ENCODE data around the gene PXN.
"Not testable (repeated sequence)": the region's sequence is repeated elsewhere in the genome, so short reads cannot be mapped to it uniquely, and the experiment has no call there.

Gene PXN

DNA sequence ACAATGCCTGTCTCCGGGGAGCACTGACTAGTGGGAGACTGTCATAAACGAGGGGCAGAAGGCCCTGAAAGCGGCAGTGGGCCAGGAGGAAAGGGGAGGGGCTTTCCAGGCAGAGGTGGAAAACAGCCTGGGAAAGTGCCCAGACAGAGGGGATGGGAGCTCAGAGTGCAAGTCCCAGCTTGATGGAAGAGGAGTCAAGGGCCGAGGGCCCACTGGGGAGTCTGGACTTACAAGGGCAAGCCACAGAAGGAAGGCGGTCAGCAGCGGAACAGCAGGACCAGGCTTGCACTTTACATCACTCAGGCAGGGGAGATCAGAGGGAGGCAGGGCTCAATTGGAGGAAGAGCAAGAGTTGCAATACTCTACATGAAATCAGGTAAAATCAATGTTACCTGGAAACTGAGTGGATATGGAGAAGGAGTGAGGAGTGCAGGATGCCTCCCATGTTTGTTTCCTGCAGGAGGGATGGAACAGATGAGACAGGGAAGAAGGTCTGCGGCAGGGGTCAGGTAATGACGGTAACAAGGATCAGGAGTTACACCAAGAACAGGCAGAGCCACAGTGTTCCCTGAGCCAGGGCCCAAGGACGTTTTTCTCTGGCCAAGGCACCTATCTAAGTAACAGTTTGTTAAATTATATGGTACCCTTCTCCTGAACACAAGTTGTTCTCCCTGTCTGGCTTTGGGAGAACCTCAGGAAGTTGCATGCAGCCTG is 23.8 kb downstream of the PXN start:
- no peak for DNase-seq (ENCODE audit: low read depth)

- no peak for DNase-seq (ENCODE audit: low read depth)
Measured at GRCh38 chr12:120240495-120240833, 25.1 kb downstream of the PXN start.

DNA sequence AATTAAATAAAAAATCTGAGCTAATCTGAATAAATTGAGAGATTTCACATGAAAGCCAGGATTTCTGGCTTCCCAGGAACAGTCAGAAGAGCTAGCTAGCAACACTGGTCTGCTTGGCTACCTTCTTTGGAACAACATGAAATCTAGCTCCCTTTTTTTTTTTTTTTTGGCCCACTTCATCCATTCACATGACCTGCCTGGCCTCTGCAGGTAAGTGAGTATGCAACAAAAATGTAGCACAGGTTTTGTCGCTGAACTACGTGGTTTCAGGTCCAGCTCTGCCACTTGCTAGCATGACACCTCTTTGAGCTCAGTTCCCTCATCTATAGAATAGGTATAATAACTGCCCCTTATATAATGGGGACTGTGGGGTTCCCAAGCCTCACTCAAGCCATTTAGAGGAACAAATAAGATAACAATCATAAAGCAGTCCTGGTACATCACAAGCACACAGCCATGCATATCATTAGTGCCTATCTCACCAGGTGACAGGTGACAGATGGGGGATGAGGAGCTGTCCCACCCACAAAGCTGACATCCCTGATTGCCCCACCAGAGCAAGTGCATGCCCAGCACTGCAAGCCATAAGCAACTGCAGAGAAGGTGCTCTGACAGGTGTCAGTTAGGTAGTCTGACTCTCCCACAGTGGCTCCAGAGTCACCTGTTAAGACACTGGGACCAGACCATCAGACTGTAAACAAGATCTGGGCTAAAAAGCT is 25.6 kb downstream of the PXN start:
- no peak for DNase-seq (ENCODE audit: low read depth)

DNA sequence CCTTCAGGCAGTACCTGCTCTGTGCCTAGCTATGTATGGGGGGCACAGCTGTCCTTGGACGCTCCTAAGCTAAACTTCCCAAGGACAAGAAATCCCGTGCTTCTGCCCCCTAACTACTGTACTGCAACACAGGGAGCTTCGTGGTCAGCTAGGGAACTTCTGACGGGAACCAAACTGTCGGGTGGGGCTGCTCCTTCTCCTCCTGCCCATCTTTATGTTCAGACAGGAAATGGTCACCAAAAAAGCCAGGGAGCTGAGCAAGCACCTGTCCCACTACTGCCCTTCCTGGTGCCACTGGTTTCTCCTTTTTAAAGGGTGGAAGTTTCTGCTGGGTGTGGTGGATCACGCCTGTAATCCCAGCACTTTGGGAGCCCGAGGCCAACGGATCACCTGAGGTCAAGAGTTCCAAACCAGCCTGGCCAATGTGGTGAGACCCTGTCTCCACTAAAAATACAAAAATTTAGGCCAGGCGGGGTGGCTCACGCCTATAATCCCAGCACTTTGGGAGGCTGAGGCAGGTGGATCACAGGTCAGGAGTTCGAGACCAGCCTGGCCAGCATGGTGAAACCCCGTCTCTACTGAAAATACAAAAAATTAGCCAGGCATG is 26.6 kb downstream of the PXN start:
- no peak for DNase-seq (ENCODE audit: low read depth)

- no peak for DNase-seq (ENCODE audit: low read depth)
Measured at GRCh38 chr12:120238217-120238616, 27.3 kb downstream of the PXN start.

DNA sequence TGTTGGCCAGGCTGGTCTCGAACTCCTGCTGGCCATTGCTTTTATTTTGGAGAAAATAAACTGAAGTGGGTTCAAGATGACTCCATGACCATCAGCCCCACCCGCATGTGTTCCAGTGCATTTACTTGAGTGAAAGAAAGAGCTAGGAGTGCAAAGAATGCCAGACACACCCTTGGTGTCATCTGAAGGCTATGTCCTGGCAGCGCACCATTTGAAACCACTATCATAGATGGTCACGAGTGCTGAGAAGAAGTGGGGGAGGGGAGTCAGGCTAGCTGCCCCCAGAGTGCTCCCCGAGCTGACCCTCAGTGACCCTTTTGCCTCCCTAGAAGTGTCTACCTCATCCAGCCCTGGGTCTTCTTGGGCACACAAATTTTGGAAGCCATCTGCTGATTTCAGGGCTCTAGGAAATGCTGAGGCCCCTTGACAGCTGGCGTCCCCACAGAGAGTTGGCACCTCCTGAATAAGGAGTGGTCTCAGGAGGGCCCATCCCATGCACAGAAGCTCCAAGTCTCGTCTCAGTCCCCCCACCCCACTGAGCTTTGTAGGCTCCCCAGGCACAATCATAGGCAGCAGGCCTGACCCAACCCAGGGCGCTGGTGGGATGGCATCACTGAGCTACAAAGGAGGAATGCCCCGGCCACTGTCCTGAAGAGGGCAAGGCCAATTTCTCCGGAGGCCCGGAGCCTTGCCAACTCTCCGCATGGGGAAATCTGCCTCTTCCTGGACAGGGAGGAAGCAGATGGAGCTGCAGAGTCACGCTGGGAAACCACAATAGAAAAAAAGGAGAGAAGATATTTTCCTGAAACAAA is 28.0 kb downstream of the PXN start:
- DNase-seq (ENCODE audit: low read depth) = no peak

DNA sequence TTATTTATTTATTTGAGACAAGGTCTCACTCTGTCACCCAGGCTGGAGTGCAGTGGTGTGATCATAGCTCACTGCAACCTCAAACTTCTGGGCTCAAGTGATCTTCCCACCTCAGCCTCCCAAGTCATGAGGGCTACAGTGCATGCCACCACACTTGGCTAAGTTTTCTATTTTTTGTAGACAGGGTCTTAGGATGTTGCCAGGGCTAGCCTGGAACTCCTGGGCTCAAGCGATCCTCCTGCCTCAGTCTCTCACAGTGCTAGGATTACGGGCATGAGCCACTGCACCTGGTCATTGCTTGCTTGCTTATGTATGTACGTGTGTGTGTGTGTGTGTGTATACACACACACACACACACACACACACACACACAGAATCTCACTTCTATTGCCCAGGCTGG is 28.7 kb downstream of the PXN start:
- DNase-seq (ENCODE audit: low read depth) = not testable (repeated sequence)

- no peak for DNase-seq (ENCODE audit: low read depth)
Measured at GRCh38 chr12:120235369-120236323, 29.9 kb downstream of the PXN start.

- no peak for DNase-seq (ENCODE audit: low read depth)
Measured at GRCh38 chr12:120234643-120235368, 30.7 kb downstream of the PXN start.

- DNase-seq (ENCODE audit: low read depth) = peak; percentile 55
Measured at GRCh38 chr12:120231316-120232011, 34.1 kb downstream of the PXN start.

DNA sequence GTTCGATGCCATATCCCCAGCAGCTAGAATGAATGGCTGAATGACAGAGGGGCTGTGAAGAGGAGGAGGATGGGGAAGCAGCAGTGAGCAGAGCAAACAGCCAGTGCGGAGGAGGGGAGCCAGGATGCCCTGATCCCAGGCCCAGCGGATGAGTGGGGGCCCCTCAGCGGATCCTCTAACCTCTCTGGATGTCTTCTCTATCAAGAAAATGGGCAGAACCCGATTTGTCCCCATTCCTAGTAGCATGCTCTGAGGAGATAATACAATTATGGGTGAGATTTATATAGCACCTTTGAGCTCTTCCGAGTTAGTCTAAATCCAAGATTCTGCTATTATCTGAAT is 34.6 kb downstream of the PXN start:
- no peak for DNase-seq (ENCODE audit: low read depth)

GRCh38 chr12:120230326-120230973 is 35.1 kb downstream of the PXN start:
- no peak for DNase-seq (ENCODE audit: low read depth)

DNA sequence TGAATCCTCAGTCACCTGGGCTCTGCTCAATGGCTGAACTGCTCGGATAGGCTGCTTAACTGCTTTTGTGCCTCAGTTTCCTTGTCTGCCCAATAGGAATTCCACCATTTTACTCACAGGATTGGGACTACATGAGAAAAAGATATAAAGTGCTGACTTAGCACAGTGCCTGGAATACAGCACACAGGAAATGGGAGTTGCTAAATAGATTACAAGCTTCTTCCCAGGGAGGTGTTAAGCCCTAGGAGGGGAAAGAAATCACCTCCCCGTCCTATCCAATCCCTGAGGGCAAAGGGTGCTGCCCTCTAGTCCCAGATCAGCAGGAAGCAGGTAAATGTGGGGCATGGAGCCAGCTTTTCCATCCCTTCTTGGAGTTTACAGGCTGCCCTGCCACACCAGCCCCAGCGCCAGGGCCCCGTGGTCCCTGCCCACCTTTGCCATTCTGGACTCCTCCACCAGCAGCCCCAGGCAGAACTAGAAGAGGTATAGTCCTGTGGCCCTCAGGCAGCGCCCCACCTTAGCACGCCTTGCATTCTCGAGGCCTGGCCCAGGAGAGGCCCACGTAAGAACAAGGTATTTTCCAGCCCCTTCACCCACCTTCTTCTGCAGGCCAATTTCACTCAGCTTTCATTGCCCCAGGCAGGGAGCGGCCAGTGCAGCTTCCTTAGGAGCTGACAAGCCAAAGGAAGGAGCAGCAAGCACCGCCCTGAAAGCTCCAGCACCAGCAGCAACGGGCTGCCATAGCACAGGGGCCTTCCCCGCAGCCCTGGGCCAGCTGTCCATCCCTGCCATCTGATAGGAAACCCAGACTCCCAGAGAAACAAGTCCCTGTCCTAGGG is 35.8 kb downstream of the PXN start:
- DNase-seq (ENCODE audit: low read depth) = no peak

- no peak for DNase-seq (ENCODE audit: low read depth)
Measured at GRCh38 chr12:120229071-120229486, 36.5 kb downstream of the PXN start.

DNA sequence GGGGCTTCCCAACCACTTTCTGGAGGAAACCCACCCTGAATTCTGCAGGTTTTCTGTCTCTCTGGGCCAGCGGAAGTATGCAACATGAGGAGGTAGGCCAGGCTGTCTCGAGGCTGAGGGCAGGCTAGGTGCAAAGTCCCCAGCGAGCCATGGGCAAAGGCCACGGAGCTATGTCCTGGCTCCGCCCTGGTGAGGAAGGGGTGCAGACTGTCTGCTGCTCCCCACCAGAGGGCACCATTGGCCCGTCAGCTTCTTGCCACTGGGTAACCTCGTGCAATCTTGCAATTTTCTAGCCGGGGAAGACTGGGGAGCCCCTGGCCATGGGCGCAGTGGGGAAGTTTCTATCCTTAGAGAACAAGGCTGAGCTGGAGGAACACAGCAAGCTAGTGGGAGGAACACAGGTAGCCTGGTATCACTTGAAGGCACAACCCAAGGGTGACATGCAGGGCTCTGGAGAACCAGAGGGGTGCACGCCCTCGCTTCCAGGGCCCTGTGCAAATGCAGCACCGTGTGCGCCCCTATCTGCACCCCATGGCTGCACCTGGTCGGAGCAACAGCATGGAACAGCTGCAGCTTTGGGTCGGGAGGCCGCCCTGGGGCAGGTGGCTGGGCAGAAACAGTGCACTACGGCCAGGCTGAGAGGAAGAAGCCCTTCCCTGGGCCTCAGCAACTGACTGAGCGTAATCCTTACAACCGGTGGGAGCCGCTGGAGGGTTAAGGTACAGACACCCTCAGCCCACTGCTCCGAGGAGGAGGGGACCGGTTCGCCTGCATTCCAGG is 37.0 kb downstream of the PXN start:
- peak; percentile 85 for DNase-seq (ENCODE audit: low read depth)

DNA sequence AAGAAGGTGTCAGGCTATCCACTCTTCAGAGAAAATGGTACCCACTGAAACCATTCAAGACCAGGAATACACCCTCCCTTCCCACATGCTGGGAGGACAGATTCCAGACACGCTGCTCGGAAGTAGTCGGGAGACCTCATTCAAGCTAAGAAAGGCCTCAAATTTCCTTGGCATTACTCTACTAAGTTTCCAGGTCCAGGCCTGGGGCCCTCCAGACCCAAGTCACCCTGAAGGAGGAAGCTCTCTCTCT is 37.6 kb downstream of the PXN start:
- DNase-seq (ENCODE audit: low read depth) = no peak

DNA sequence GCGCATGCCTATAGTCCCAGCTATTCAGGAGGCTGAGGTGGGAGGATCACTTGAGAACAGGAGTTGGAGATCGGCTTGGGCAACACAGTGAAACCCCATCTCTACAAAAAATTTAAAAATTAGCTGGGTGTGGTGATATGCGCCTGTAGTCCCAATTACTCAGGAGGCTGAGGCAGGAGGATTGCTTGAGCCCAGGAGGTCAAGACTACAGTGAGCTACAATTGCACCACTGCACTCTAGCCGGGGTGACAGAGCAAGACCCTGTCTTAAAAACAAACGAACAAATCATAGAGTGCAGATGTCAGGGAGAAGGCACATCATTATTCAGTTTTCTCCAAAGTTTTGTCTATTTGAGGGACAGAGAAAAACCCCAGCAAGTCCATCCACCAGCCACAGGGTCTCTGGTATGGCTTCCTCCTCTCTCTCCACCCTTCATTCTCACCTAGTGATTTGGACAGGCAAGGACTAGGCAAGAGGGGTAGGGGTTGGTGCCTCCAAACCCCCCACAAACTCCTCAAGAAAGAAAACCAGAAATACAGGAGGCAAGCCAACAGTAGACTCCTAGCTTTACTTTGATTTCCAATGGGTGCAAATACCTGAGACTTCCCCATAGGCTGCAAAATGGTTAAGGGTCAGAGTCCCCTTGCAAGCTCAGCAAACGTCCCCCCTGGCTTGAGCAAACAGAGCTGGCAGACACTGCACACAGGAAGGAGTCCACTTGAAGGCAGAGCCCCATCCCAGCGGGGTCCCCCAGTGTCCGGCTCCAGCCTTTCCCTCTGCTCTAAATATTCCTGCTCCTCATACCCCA is 38.1 kb downstream of the PXN start:
- no peak for DNase-seq (ENCODE audit: low read depth)

Measured in stimulated activated CD8-positive, alpha-beta memory T cell treated with anti-CD3 and anti-CD28 coated beads, Interleukin-12 subunit alpha, Interleukin-12 subunit beta, amount 100 ng/mL, for 1 hour (primary cell).